Stomach (tissue), 9 donors: ENCODE results near the gene MAP3K14. TPM values are rescaled to one million over a fixed set of nuclear protein-coding genes. Genes with fewer than 3 reads are reported as not detected.
A peak's percentile ranks its signal among the peaks of the same experiment; 100 is the strongest.

Experiments
- DNase-seq, 2 donors: peaks; one replicate each; pipeline versions ENCODE4 v3.0.0 to v3.0.0-alpha.2; 2013 to 2019
- H3K27ac ChIP-seq, 5 donors: fragments of 200-600 bp in 4 of 5; sonication (generic) in 4 of 5; one replicate each; pipeline ENCODE4 v1.5.1; 2013 to 2019; ENCODE audit warnings: mild to moderate bottlenecking in 1 of 5, moderate library complexity in 1 of 5
- H3K27me3 ChIP-seq, 3 donors: fragments of 200-600 bp; sonication (generic); one replicate each; pipeline ENCODE4 v1.5.1; 2017 to 2019; ENCODE audit warnings: mixed run types in 1 of 3
- H3K36me3 ChIP-seq, 4 donors: fragments of 200-600 bp; sonication (generic); 1 replicate in 3 of 4; 2 replicates in 1 of 4; pipeline ENCODE4 v1.5.1; 2016 to 2019
- H3K4me1 ChIP-seq, 4 donors: fragments of 200-600 bp; sonication (generic); one replicate each; pipeline ENCODE4 v1.5.1; 2016 to 2019
- H3K4me3 ChIP-seq, 4 donors: fragments of 200-600 bp; sonication (generic) in 3 of 4; one replicate each; pipeline ENCODE4 v1.5.1; 2016 to 2019; ENCODE audit warnings: mild to moderate bottlenecking in 1 of 4
- H3K9me3 ChIP-seq, 4 donors: fragments of 200-600 bp; sonication (generic); one replicate each; pipeline ENCODE4 v1.5.1; 2016 to 2019
- CTCF ChIP-seq, 7 experiments: fragments of 450-650 bp in 4 of 7; fragments of 200-600 bp in 3 of 7; sonication (generic) in 3 of 7; IDR thresholded peaks; one replicate each; pipeline ENCODE4 v1.5.1; 2016 to 2019; ENCODE audit warnings: antibody characterized with exemption in 7 of 7, control low read depth in 2 of 7, mild to moderate bottlenecking in 1 of 7
- EP300 ChIP-seq: sonication (generic); formaldehyde crosslinking; IDR thresholded peaks from one replicate; pipeline ENCODE4 v1.6.1; 2017; ENCODE audit warnings: antibody characterized with exemption
- POLR2A ChIP-seq, 4 donors: fragments of 450-650 bp; IDR thresholded peaks; one replicate each; pipeline ENCODE4 v1.6.1; 2016; ENCODE audit warnings: antibody characterized with exemption in 4 of 4, control low read depth in 2 of 4, mild to moderate bottlenecking in 1 of 4, moderate library complexity in 1 of 4
- POLR2AphosphoS5 ChIP-seq, 3 donors: sonication (generic); formaldehyde crosslinking; IDR thresholded peaks; one replicate each; pipeline ENCODE4 v1.6.1; 2016; ENCODE audit warnings: antibody characterized with exemption in 3 of 3
- WGBS, 5 donors: extraction: QIAGEN DNeasy Blood & Tissue Kit in 3 of 5; methylation state at CpG; one replicate each; pipeline versions ENCODE4 v1.1.5 to v1.1.7; 2013 to 2018; 5-methylcytosine and 5-hydroxymethylcytosine counted together
- intact Hi-C: fragments of 100-400 bp; cut with DNase I; formaldehyde crosslinking; loops from one replicate; pipeline ENCODE4 v1.15.1; 2023; ENCODE audit warnings: low total_unique reads
- polyA plus RNA-seq, 3 donors: library from polyadenylated mRNA; stranded (reverse); fragments of 200-250 nt; gene quantifications; one replicate each; pipeline ENCODE4 v1.2.3, GENCODE V29; 2013
- total RNA-seq, 5 donors: library from RNA; depleted of rRNA; stranded (reverse); fragments of >200 nt; gene quantifications; one replicate each; pipeline versions ENCODE4 v1.1.0 to v1.2.3, GENCODE V29; 2014 to 2016
- donor health status: healthy with polysubstance abuse.
- donor health status: Bipolar disorder and iron deficiency.
- donor health status: healthy.

MAP3K14 gene
- total and polyA plus RNA-seq, 8 donors, result 1.2 to 17.7 (median 8.1) TPM

GRCh38 chr17:45284176-45285140, 32.4 kb downstream of the MAP3K14 start:
- Histone ChIP-seq H3K27me3 (no peaks in the 10 kb centered on the region), H3K4me3 (no peak overlapping the region), H3K27ac (peak overlapping the region; percentile 23 to 88 (median 63)), H3K4me1 (peaks cover 28 to 74% (median 51%) of the 10 kb centered on the region in 4 donors), H3K9me3 (no peaks in the 10 kb centered on the region), H3K36me3 (peaks cover 45 to 93% (median 84%) of the 10 kb centered on the region in 4 donors)
- DNase-seq, result peak; percentile 22 to 68
- TF ChIP-seq EP300, result no peak
- peak in 1 of 7 experiments; percentile 5 for TF ChIP-seq CTCF (IDR thresholded peaks at IDR 0.05)
- TF ChIP-seq POLR2AphosphoS5 (IDR thresholded peaks at IDR 0.05), result peak in 1 of 3 donors; percentile 27
- no peak for TF ChIP-seq POLR2A (IDR thresholded peaks at IDR 0.05)
- WGBS, 5 donors, result 71 to 77% (median 73%) methylated on average over 19 to 21 of the region's 21 CpGs
- intact Hi-C loops, result no loop called here

- TF ChIP-seq EP300, result no peak
- no peak for TF ChIP-seq CTCF (IDR thresholded peaks at IDR 0.05)
- TF ChIP-seq POLR2A (IDR thresholded peaks at IDR 0.05), result no peak
- TF ChIP-seq POLR2AphosphoS5 (IDR thresholded peaks at IDR 0.05), result no peak
- no peaks in the 10 kb centered on the region for H3K9me3 ChIP-seq
- H3K4me1 ChIP-seq, result peaks cover 25 to 74% (median 48%) of the 10 kb centered on the region in 4 donors
- no peak overlapping the region for H3K4me3 ChIP-seq
- peak in 1 of 2 donors; percentile 2 for DNase-seq
- 83 to 89% (median 87%) methylated on average over 9 to 10 of the region's 10 CpGs for WGBS, 5 donors
- H3K27ac ChIP-seq, result peak overlapping the region in 4 of 5 donors; percentile 60 to 88 (median 69)
- intact Hi-C loops, result no loop called here
- no peaks in the 10 kb centered on the region for H3K27me3 ChIP-seq
- H3K36me3 ChIP-seq, result peaks cover 44 to 89% (median 78%) of the 10 kb centered on the region in 4 donors
Observed at GRCh38 chr17:45283711-45284110, 33.1 kb downstream of the MAP3K14 start.

- DNase-seq, result peak in 1 of 2 donors; percentile 77
- H3K4me3 ChIP-seq, result no peak overlapping the region
- no peaks in the 10 kb centered on the region for H3K27me3 ChIP-seq
- peaks cover 43 to 85% (median 73%) of the 10 kb centered on the region in 4 donors for H3K36me3 ChIP-seq
- TF ChIP-seq POLR2A (IDR thresholded peaks at IDR 0.05) (no peak), POLR2AphosphoS5 (IDR thresholded peaks at IDR 0.05) (peak in 2 of 3 donors; percentile 50 to 64)
- H3K9me3 ChIP-seq, result no peaks in the 10 kb centered on the region
- peaks cover 25 to 74% (median 47%) of the 10 kb centered on the region in 4 donors for H3K4me1 ChIP-seq
- H3K27ac ChIP-seq, result peak overlapping the region in 4 of 5 donors; percentile 60 to 88 (median 69)
- intact Hi-C loops, result no loop called here
- WGBS, 5 donors, result 60 to 66% (median 63%) methylated on average over 20 to 21 of the region's 21 CpGs
Observed at GRCh38 chr17:45282683-45283644, 33.9 kb downstream of the MAP3K14 start.

DNA sequence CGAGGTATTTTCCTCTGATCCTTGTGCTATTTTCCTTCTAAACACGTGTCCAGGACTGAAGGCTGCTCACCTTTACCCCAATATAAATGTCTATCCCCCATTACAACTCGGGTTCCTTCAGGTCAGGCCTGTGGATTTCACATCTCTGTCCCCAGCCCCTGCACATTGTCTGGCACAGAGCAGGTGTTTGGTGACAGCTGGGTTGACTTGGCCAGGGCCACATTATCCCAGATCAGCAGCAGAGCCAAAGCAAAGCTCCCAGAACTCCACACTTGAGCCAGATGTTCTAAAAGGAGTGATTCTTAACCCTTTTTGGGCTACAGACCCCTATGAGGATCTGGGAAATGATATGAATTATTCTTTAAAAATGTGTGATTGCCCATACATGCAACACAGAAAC, 36.9 kb downstream of the MAP3K14 start:
- intact Hi-C loops, result loop anchor here (5.0 kb wide), 1 partner anchor 102 kb away; no protein-coding TSS in a partner anchor
- WGBS, 5 donors, result 57 to 71% (median 63%) methylated on average over 3 of the region's 3 CpGs
- Histone ChIP-seq H3K9me3 (no peaks in the 10 kb centered on the region), H3K36me3 (peaks cover 19 to 57% (median 42%) of the 10 kb centered on the region in 4 donors), H3K4me3 (no peak overlapping the region), H3K4me1 (peaks cover 32 to 72% (median 48%) of the 10 kb centered on the region in 4 donors), H3K27ac (peak overlapping the region in 3 of 5 donors; percentile 0 to 85 (median 82)), H3K27me3 (no peaks in the 10 kb centered on the region)
- peak in 1 of 2 donors; percentile 4 for DNase-seq
- no peak for TF ChIP-seq EP300
